HFF-Myc (cell line): ENCODE results near the gene FBXO33.

Experiments used
- DNase-seq: peaks from one replicate; pipeline ENCODE4 v3.0.0-alpha.2; 2011; ENCODE audit warnings: low read depth; ENCODE audit errors: extremely low read depth
- H3K4me3 ChIP-seq: replicated peaks from 2 replicates; pipeline ENCODE4 v1.5.1; 2011; ENCODE audit warnings: low read depth, mild to moderate bottlenecking, control low read depth, low read length
- CTCF ChIP-seq: IDR thresholded peaks from 2 replicates; pipeline ENCODE4 v1.5.1; 2012; ENCODE audit warnings: mild to moderate bottlenecking, low read depth, low read length, control low read depth; ENCODE audit errors: missing control alignments

Gene FBXO33

GRCh38 chr14:39422243-39422642 lies 10.0 kb downstream of the FBXO33 start:
- DNase-seq: no peak
- no peak overlapping the region for H3K4me3 ChIP-seq
- no peak for TF ChIP-seq CTCF

GRCh38 chr14:39419272-39419671 lies 13.0 kb downstream of the FBXO33 start:
- DNase-seq: no peak

GRCh38 chr14:39417014-39417413 lies 15.2 kb downstream of the FBXO33 start:
- TF ChIP-seq CTCF: peak; percentile 56
- H3K4me3 ChIP-seq: no peak overlapping the region
- DNase-seq: no peak

More at GRCh38 chr14:39419272-39419671, 13.0 kb downstream of the FBXO33 start:
- TF ChIP-seq CTCF: peak; percentile 9
- no peak overlapping the region for H3K4me3 ChIP-seq

GRCh38 chr14:39416072-39416471 lies 16.2 kb downstream of the FBXO33 start:
- no peak for DNase-seq
- no peak for TF ChIP-seq CTCF
- H3K4me3 ChIP-seq: no peak overlapping the region

- no peak for DNase-seq
- TF ChIP-seq CTCF: no peak
These were observed 25.7 kb downstream of the FBXO33 start for GRCh38 chr14:39406560-39406959.

GRCh38 chr14:39398382-39398781 lies 33.9 kb downstream of the FBXO33 start:
- H3K4me3 ChIP-seq: no peak overlapping the region
- no peak for TF ChIP-seq CTCF
- no peak for DNase-seq

More at GRCh38 chr14:39406560-39406959, 25.7 kb downstream of the FBXO33 start:
- no peak overlapping the region for H3K4me3 ChIP-seq

- no peak for DNase-seq
- H3K4me3 ChIP-seq: no peak overlapping the region
- TF ChIP-seq CTCF: no peak
These were observed 35.8 kb downstream of the FBXO33 start for GRCh38 chr14:39396448-39396847.
